Activated B cell treated with CpG ODN at 0.5 μM for 24 hours (primary cell): Measurements from ENCODE around the gene NXN. TPM values are rescaled to one million over a fixed set of nuclear protein-coding genes. Genes with fewer than 3 reads are reported as not detected.
"Not testable (repeated sequence)": the region's sequence is repeated elsewhere in the genome, so short reads cannot be mapped to it uniquely, and the experiment has no call there.

Experiments
- ATAC-seq: fragments of 200-7000 bp; cut with Tn5 transposase; one replicate; pipeline ENCODE4 v1.10.0; 2021; ENCODE audit warnings: low read depth, mild to moderate bottlenecking, moderate library complexity
- CTCF ChIA-PET: fragments of 350-600 bp; sonication (Branson Sonifier 250); formaldehyde crosslinking; loops from one replicate; lab custom pipeline; 2021; ENCODE audit warnings: antibody characterized with exemption; lab: Charles Lee
- POLR2A ChIA-PET: fragments of 350-600 bp; sonication (Branson Sonifier 250); formaldehyde crosslinking; loops from one replicate; lab custom pipeline; 2021; ENCODE audit warnings: antibody characterized with exemption; lab: Charles Lee
- DNase-seq: peaks from one replicate; pipeline ENCODE4 v3.0.0; 2022
- H3K27ac Mint-ChIP-seq: one replicate; pipeline ENCODE4 v1.8.0; 2020; ENCODE audit warnings: mixed read lengths
- H3K27me3 Mint-ChIP-seq: one replicate; pipeline ENCODE4 v1.8.0; 2021; ENCODE audit warnings: mixed read lengths
- H3K36me3 Mint-ChIP-seq: one replicate; pipeline ENCODE4 v1.8.0; 2021; ENCODE audit warnings: low read depth, mixed read lengths
- H3K4me1 Mint-ChIP-seq: one replicate; pipeline ENCODE4 v1.8.0; 2021; ENCODE audit warnings: mixed read lengths
- H3K4me3 Mint-ChIP-seq: one replicate; pipeline ENCODE4 v1.8.0; 2020; ENCODE audit warnings: mild to moderate bottlenecking, mixed read lengths
- H3K9me3 Mint-ChIP-seq: one replicate; pipeline ENCODE4 v1.8.0; 2020; ENCODE audit warnings: mixed read lengths
- intact Hi-C: fragments of 100-400 bp; cut with micrococcal nuclease; formaldehyde crosslinking; loops from one replicate; pipeline ENCODE4 v1.15.1; 2024
- total RNA-seq: library from RNA; stranded (reverse); gene quantifications from 2 replicates; pipeline ENCODE4 v1.2.3, GENCODE V29; 2022
- TF ChIP-seq, protein P1 (sequence below): fragments of 200-600 bp; IDR thresholded peaks from one replicate; pipeline ENCODE4 v1.8.0; 2022; ENCODE audit warnings: antibody characterized with exemption, mild to moderate bottlenecking

Gene NXN
- total RNA-seq, 1 donor from 2014 or later, result 0.22 TPM

DNA sequence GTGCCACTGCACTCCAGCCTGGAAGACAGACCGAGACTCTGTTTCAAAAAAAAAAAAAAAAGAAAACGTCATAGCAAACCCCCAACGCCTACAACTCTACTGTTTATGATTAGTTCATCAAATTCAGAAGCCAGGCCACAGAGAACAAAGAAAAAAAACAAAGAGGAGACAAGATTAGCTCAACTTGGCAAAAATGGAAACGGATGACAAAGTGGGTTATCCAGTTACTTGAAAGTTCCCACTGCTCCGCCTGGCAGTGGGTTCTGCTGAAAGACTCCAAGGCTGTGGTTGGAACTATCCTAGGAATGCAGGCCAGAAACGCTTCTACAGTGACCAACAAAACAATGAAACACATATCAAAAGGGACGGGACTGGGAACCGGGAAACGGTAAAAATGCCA lies 144.3 kb downstream of the NXN start:
- POLR2A ChIA-PET, result no interaction called here
- Mint-ChIP-seq H3K4me3 (no peak overlapping the region), H3K9me3 (no peaks in the 10 kb centered on the region), H3K27me3 (no peaks in the 10 kb centered on the region), H3K27ac (no peak overlapping the region), H3K36me3 (no peaks in the 10 kb centered on the region), H3K4me1 (no peaks in the 10 kb centered on the region)
- ATAC-seq (no peak), DNase-seq (no peak)
- CTCF ChIA-PET, result no interaction called here
- intact Hi-C loops, result no loop called here
- TF ChIP-seq, protein P1, sequence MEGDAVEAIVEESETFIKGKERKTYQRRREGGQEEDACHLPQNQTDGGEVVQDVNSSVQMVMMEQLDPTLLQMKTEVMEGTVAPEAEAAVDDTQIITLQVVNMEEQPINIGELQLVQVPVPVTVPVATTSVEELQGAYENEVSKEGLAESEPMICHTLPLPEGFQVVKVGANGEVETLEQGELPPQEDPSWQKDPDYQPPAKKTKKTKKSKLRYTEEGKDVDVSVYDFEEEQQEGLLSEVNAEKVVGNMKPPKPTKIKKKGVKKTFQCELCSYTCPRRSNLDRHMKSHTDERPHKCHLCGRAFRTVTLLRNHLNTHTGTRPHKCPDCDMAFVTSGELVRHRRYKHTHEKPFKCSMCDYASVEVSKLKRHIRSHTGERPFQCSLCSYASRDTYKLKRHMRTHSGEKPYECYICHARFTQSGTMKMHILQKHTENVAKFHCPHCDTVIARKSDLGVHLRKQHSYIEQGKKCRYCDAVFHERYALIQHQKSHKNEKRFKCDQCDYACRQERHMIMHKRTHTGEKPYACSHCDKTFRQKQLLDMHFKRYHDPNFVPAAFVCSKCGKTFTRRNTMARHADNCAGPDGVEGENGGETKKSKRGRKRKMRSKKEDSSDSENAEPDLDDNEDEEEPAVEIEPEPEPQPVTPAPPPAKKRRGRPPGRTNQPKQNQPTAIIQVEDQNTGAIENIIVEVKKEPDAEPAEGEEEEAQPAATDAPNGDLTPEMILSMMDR, result no peak

DNA sequence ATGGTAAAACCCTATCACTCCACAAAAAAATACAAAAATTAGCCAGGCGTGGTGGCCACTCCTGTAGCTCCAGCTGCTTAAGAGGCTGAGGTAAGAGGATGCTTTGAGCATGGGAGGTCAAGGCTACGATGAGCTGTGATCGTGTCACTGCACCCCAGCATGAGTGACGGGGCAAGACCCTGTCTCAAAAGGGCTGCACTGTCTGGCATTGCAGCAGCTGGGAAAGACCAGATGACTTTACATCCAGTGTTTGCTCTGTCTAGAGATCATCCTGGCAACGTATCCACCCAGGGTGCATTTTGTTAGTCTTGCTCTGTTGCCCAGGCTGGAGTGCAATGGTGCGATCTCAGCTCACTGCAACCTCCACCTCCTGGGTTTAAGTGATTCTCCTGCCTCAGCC lies 145.4 kb downstream of the NXN start:
- no peaks in the 10 kb centered on the region for H3K36me3 Mint-ChIP-seq
- H3K9me3 Mint-ChIP-seq, result no peaks in the 10 kb centered on the region
- H3K27ac Mint-ChIP-seq, result no peak overlapping the region
- no peak for DNase-seq
- intact Hi-C loops, result no loop called here
- no peaks in the 10 kb centered on the region for H3K4me1 Mint-ChIP-seq
- ChIA-PET CTCF (no interaction called here), POLR2A (no interaction called here)
- no peak overlapping the region for H3K4me3 Mint-ChIP-seq
- H3K27me3 Mint-ChIP-seq, result no peaks in the 10 kb centered on the region
- ATAC-seq, result no peak
- TF ChIP-seq, protein P1, result no peak

DNA sequence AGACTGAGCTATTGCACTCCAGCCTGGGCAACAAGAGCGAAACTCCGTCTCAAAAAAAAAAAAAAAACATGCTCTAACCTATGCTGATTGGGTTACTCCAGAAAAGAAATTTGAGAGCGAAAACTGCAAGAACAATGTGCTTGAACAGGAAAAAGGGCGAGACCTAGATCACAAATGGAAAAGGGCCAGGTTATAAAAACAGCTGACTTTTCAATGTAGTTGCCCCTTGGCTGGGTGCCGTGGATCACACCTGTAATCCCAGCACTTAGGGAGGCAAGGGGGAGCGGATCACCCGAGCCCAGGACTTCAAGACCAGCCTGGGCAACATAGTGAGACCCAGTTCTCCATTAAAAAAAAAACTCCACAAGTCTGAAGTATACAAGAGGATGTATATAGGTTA lies 148.6 kb downstream of the NXN start:
- intact Hi-C loops, result no loop called here
- ChIA-PET POLR2A (no interaction called here), CTCF (no interaction called here)
- ATAC-seq, result no peak
- Mint-ChIP-seq H3K27me3 (no peaks in the 10 kb centered on the region), H3K9me3 (no peaks in the 10 kb centered on the region), H3K4me3 (no peak overlapping the region), H3K4me1 (no peaks in the 10 kb centered on the region), H3K27ac (no peak overlapping the region), H3K36me3 (no peaks in the 10 kb centered on the region)
- TF ChIP-seq, protein P1, result no peak
- no peak for DNase-seq

DNA sequence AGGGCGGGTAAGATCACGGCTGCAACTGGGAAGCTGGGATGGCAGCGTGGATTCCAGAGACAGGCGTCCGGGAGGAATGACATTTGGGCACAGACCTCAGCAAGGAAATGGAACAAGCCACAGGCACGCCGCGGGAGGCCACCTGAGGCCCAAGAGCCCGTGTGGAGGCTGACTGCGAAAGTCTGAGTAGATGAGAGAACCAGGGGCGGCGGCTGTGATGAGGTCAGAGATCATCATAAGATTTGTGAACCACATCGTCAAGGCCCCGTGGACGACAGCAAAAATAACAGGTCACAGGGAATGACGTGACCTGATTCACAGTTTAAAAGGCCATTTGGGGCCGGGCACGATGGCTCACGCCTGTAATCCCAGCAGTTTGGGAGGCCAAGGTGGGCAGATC lies 149.2 kb downstream of the NXN start:
- TF ChIP-seq, protein P1, result no peak
- H3K9me3 Mint-ChIP-seq, result no peaks in the 10 kb centered on the region

DNA sequence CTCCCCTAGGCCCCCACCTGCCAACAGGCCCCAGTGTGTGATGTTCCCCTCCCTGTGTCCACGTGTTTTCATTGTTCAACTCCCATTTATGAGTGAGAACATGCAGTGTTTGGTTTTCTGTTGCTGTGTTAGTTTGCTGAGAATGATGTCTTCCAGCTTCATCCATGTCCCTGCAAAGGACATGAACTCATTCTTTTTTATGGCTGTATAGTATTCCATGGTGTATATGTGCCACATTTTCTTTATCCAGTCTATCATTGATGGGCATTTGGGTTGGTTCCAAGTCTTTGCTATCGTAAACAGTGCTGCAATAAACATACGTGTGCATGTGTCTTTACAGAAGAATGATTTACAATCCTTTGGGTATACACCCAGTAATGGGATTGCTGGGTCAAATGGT lies 150.0 kb downstream of the NXN start:
- POLR2A ChIA-PET, H3K9me3 Mint-ChIP-seq, CTCF ChIA-PET, H3K4me1 Mint-ChIP-seq, H3K27ac Mint-ChIP-seq, DNase-seq, ATAC-seq, intact Hi-C loops, H3K36me3 Mint-ChIP-seq, H3K4me3 Mint-ChIP-seq, H3K27me3 Mint-ChIP-seq: not testable (repeated sequence)

More for the DNA sequence above, 149.2 kb downstream of the NXN start:
- H3K27me3 Mint-ChIP-seq, result no peaks in the 10 kb centered on the region
- no peak overlapping the region for H3K27ac Mint-ChIP-seq
- DNase-seq (no peak), ATAC-seq (no peak)
- no peaks in the 10 kb centered on the region for H3K4me1 Mint-ChIP-seq
- no peak overlapping the region for H3K4me3 Mint-ChIP-seq
- ChIA-PET POLR2A (no interaction called here), CTCF (no interaction called here)
- no peaks in the 10 kb centered on the region for H3K36me3 Mint-ChIP-seq
- intact Hi-C loops, result no loop called here

DNA sequence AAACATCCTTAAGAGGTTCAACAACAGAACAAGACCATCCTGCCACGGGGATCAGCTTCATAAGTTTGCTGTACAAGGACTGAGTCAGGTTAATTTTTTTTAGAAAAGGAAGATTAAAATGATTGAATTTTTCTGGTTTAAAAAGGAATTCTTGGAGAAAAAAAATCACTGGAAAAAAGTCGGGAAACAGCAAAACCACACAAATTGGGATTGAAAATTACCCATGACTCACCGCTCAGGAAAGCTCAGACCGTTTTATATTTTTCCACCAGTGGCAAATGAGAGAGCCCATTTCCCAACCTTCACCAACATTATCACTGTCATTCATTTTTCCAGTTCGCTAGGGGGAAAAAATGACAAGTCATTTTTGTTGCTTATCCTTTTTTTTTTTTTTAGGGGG lies 150.8 kb downstream of the NXN start:
- ChIA-PET CTCF (no interaction called here), POLR2A (no interaction called here)
- H3K9me3 Mint-ChIP-seq, result no peaks in the 10 kb centered on the region
- H3K27ac Mint-ChIP-seq, result no peak overlapping the region
- DNase-seq (no peak), ATAC-seq (no peak)
- intact Hi-C loops, result no loop called here
- no peaks in the 10 kb centered on the region for H3K27me3 Mint-ChIP-seq
- H3K36me3 Mint-ChIP-seq, result no peaks in the 10 kb centered on the region
- TF ChIP-seq, protein P1, result no peak
- H3K4me1 Mint-ChIP-seq, result no peaks in the 10 kb centered on the region
- no peak overlapping the region for H3K4me3 Mint-ChIP-seq
